CD8-positive, alpha-beta memory T cell (primary cell): ENCODE results near the gene DMWD. TPM values are rescaled to one million over a fixed set of nuclear protein-coding genes. Genes with fewer than 3 reads are reported as not detected.
"Not testable (repeated sequence)": the region's sequence is repeated elsewhere in the genome, so short reads cannot be mapped to it uniquely, and the experiment has no call there.

Source experiments
- CTCF ChIA-PET: fragments of 350-600 bp; sonication (Branson Sonifier 250); formaldehyde crosslinking; loops from one replicate; lab custom pipeline; 2021; ENCODE audit warnings: antibody characterized with exemption; lab: Charles Lee
- POLR2A ChIA-PET: fragments of 350-600 bp; sonication (Branson Sonifier 250); formaldehyde crosslinking; loops from one replicate; lab custom pipeline; 2021; ENCODE audit warnings: antibody characterized with exemption; lab: Charles Lee
- DNase-seq, 5 donors: peaks; one replicate each; pipeline versions ENCODE4 v3.0.0 to v3.0.0-alpha.2; 2020 to 2022; ENCODE audit warnings: mixed read lengths in 1 of 5
- H3K27ac ChIP-seq: one replicate; pipeline ENCODE4 v1.7.0; 2013; ENCODE audit warnings: low read depth, mild to moderate bottlenecking, low read length, moderate library complexity
- H3K27me3 ChIP-seq: 2 replicates; pipeline ENCODE4 v1.7.0; 2013; ENCODE audit warnings: low read length, mild to moderate bottlenecking; ENCODE audit not compliant: insufficient read depth, poor library complexity, severe bottlenecking
- H3K36me3 ChIP-seq: 2 replicates; pipeline ENCODE4 v1.7.0; 2013; ENCODE audit warnings: mild to moderate bottlenecking, low read length, moderate library complexity; ENCODE audit not compliant: insufficient read depth
- H3K4me1 ChIP-seq: 2 replicates; pipeline ENCODE4 v1.7.0; 2013; ENCODE audit warnings: mild to moderate bottlenecking, low read length, moderate library complexity; ENCODE audit not compliant: insufficient read depth
- H3K4me3 ChIP-seq: 2 replicates; pipeline ENCODE4 v1.7.0; 2013; ENCODE audit warnings: mild to moderate bottlenecking, low read length
- H3K9me3 ChIP-seq: 2 replicates; pipeline ENCODE4 v1.7.0; 2013; ENCODE audit warnings: mild to moderate bottlenecking, low read length
- H3K27ac Mint-ChIP-seq, 8 donors: one replicate each; pipeline ENCODE4 v1.8.0; 2020 to 2021; ENCODE audit warnings: mixed read lengths in 8 of 8, mild to moderate bottlenecking in 6 of 8, inconsistent platforms in 3 of 8, moderate library complexity in 3 of 8
- H3K27me3 Mint-ChIP-seq, 2 donors: one replicate each; pipeline ENCODE4 v1.8.0; 2020 to 2021; ENCODE audit warnings: mixed read lengths in 2 of 2, mild to moderate bottlenecking in 1 of 2, moderate library complexity in 1 of 2
- H3K36me3 Mint-ChIP-seq, 3 donors: one replicate each; pipeline ENCODE4 v1.8.0; 2020 to 2021; ENCODE audit warnings: mixed read lengths in 3 of 3, inconsistent platforms in 1 of 3, mild to moderate bottlenecking in 1 of 3
- H3K4me1 Mint-ChIP-seq, 3 donors: one replicate each; pipeline ENCODE4 v1.8.0; 2020 to 2021; ENCODE audit warnings: mixed read lengths in 3 of 3, inconsistent platforms in 1 of 3, mild to moderate bottlenecking in 1 of 3
- H3K4me3 Mint-ChIP-seq, 7 donors: one replicate each; pipeline ENCODE4 v1.8.0; 2020 to 2021; ENCODE audit warnings: mixed read lengths in 7 of 7, mild to moderate bottlenecking in 6 of 7, moderate library complexity in 4 of 7, inconsistent platforms in 2 of 7
- H3K9me3 Mint-ChIP-seq, 5 donors: one replicate each; pipeline ENCODE4 v1.8.0; 2020 to 2022; ENCODE audit warnings: mixed read lengths in 5 of 5, mild to moderate bottlenecking in 3 of 5, moderate library complexity in 2 of 5, inconsistent platforms in 1 of 5
- polyA plus RNA-seq: library from polyadenylated mRNA; unstranded; fragments of 300-500 nt; fragmentation: Illumina TruSeq; gene quantifications from one replicate; pipeline ENCODE4 v1.2.3, GENCODE V29; 2021
- total RNA-seq, 2 experiments: library from RNA; stranded (reverse); gene quantifications; one replicate each; pipeline ENCODE4 v1.2.3, GENCODE V29; 2021

The DMWD gene
- total and polyA plus RNA-seq, 3 experiments from 2014 or later = 25.6 to 62.9 (median 57.6) TPM

DNA sequence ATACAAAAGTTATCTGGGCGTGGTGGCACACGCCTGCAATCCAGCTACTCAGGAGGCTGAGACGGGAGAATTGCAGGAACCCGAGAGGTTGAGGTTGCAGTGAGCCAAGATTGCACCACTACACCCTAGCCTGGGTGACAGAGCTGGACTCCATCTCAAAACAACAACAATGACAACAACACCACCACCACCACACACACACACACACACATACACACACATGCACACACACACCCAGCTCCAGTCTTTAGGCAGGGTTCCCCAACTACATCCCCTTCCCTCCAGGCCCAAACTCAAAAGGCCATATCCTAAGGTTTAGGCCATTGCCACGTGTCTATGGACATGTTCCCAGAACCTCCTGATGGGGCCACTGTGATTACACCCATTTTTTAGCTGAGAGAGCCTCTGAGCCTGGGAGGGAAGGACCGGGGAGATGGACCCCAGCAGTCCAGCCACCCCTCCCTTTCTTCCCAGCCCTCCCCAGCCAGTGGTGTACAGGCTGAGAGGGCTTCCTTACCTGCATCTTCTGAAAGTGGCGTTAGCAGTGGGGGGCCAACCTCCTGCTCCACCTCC is 9.0 kb upstream of the DMWD start:
- no peak for DNase-seq
- ChIA-PET POLR2A (no interaction called here), CTCF (interaction anchor here (15.3 kb wide), 1 partner anchor 33 kb away, joined by 182 read pairs; the partner anchor contains the start of gene SIX5)
- H3K27me3 Mint-ChIP-seq = peaks cover 8 to 20% of the 10 kb centered on the region in 2 donors
- Histone ChIP-seq H3K27ac (no peak overlapping the region), H3K27me3 (no peaks in the 10 kb centered on the region), H3K4me3 (no peak overlapping the region), H3K36me3 (no peaks in the 10 kb centered on the region), H3K9me3 (no peaks in the 10 kb centered on the region), H3K4me1 (peaks cover 7% of the 10 kb centered on the region)
- H3K36me3 Mint-ChIP-seq = no peaks in the 10 kb centered on the region
- H3K4me3 Mint-ChIP-seq = peak overlapping the region in 1 of 7 donors; percentile 28
- no peak overlapping the region for H3K27ac Mint-ChIP-seq
- H3K9me3 Mint-ChIP-seq = no peaks in the 10 kb centered on the region
- H3K4me1 Mint-ChIP-seq = peaks cover 4 to 6% (median 5%) of the 10 kb centered on the region in 3 donors

DNA sequence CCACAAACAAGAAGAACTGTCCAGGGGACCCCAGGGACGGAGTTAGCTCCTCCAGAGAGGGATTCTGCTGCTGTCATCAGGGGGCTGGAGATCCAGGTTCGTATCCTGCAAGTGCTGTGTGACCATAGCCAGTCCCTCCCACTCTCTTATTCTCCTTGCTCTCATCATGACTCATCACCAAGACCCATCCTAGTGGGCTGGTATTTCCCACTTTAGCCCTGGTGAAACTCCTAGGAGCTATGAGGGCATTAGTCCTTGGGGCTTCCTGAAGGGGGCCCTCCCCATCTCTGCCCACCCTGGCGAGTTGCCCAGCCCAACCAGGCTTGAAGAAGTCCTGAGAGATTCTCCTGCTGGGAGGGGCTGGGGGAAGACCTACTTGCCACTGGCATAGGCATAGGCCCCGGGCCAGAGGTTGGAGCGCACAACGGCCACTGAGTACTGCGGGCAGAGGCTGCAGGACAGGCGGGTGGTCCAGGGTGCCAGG is 7.5 kb upstream of the DMWD start:
- peaks cover 5% of the 10 kb centered on the region for H3K27me3 ChIP-seq
- H3K27ac Mint-ChIP-seq = no peak overlapping the region
- POLR2A ChIA-PET = interaction anchor here (0.8 to 2.8 kb wide), 2 partner anchors 30 to 33 kb away, joined by 4 to 36 read pairs; partner anchors contain the start of gene SIX5
- no peak overlapping the region for H3K4me3 ChIP-seq
- H3K36me3 Mint-ChIP-seq = no peaks in the 10 kb centered on the region
- no peaks in the 10 kb centered on the region for H3K9me3 Mint-ChIP-seq
- CTCF ChIA-PET = interaction anchor here (1.3 to 15.3 kb wide), 5 partner anchors 14 to 31 kb away, joined by 4 to 182 read pairs (median 11); partner anchors contain the start of gene SIX5
- H3K4me1 ChIP-seq = peaks cover 7% of the 10 kb centered on the region
- no peaks in the 10 kb centered on the region for H3K36me3 ChIP-seq
- H3K4me1 Mint-ChIP-seq = peaks cover 4 to 6% (median 5%) of the 10 kb centered on the region in 3 donors
- H3K9me3 ChIP-seq = no peaks in the 10 kb centered on the region
- H3K4me3 Mint-ChIP-seq = no peak overlapping the region
- H3K27me3 Mint-ChIP-seq = peaks cover 11 to 20% of the 10 kb centered on the region in 2 donors
- DNase-seq = no peak
- H3K27ac ChIP-seq = no peak overlapping the region

DNA sequence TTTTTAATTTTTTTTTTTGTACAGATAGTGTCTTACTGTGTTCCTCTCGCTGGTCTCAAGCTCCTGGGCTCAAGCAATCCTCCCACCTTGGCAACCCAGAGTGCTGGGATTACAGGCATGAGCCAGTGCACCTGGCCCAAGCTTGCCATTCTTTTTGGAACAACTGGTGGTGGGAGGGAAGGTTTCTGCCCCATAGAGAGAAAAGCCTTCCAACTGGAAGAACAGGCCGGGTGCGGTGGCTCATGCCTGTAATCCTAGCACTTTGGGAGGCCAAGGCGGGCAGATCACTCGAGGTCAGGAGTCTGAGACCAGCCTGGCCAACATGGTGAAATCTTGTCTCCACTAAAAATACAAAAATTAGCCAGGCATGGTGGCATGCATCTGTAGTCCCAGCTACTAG is 6.9 kb upstream of the DMWD start:
- H3K27ac Mint-ChIP-seq, H3K4me3 ChIP-seq, H3K4me1 ChIP-seq, H3K4me1 Mint-ChIP-seq, H3K9me3 Mint-ChIP-seq, H3K36me3 ChIP-seq, DNase-seq, H3K27ac ChIP-seq, H3K4me3 Mint-ChIP-seq, H3K9me3 ChIP-seq, H3K36me3 Mint-ChIP-seq: not testable (repeated sequence)
- ChIA-PET POLR2A (interaction anchor here (0.6 to 2.8 kb wide), 4 partner anchors 29 to 699 kb away, joined by 4 to 36 read pairs (median 6); partner anchors contain the start of genes IRF2BP1 and SIX5), CTCF (interaction anchor here (0.8 to 15.3 kb wide), 15 partner anchors 11 to 92 kb away, joined by 3 to 182 read pairs (median 4); partner anchors contain the start of genes FBXO46 and SIX5)
- peaks cover 11 to 20% of the 10 kb centered on the region in 2 donors for H3K27me3 Mint-ChIP-seq
- peaks cover 11% of the 10 kb centered on the region for H3K27me3 ChIP-seq

DNA sequence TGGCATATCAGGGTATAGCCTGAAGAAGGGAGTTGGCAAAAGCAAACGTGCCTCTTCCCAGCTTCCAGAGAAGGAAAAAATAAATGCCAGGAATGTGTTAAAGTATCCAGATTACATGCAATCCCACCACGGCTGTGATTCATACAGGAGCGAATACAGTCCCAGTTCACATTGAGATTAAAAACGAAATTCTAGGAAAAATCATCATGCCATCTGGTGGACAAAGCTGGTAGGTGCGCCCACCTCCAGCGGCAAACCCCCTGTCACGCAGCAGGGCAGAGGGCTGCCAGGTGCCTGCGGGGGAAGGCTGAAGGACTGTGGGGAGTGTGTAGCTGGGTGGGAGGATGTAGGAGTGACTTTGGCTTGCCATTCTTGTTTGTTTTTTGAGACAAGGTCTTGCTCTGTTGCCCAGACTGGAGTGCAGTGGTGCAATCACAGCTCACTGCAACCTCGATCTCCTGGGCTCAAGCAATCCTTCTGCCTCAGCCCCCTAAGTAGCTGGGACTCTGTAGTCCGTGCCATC is 6.4 kb upstream of the DMWD start:
- Mint-ChIP-seq H3K36me3 (no peaks in the 10 kb centered on the region), H3K4me3 (peak overlapping the region in 1 of 7 donors; percentile 17), H3K27ac (peak overlapping the region in 2 of 8 donors; percentile 24 to 25), H3K4me1 (peaks cover 7 to 11% (median 9%) of the 10 kb centered on the region in 3 donors), H3K27me3 (peaks cover 12 to 20% of the 10 kb centered on the region in 2 donors), H3K9me3 (no peaks in the 10 kb centered on the region)
- ChIA-PET CTCF (interaction anchor here (0.6 to 15.3 kb wide), 16 partner anchors 10 to 91 kb away, joined by 3 to 182 read pairs (median 4); partner anchors contain the start of genes FBXO46 and SIX5), POLR2A (interaction anchor here (0.6 to 2.8 kb wide), 4 partner anchors 29 to 700 kb away, joined by 4 to 36 read pairs (median 6); partner anchors contain the start of genes IRF2BP1 and SIX5)
- no peaks in the 10 kb centered on the region for H3K36me3 ChIP-seq
- H3K4me3 ChIP-seq = no peak overlapping the region
- peak; percentile 48 to 73 (median 57) for DNase-seq
- H3K9me3 ChIP-seq = no peaks in the 10 kb centered on the region
- H3K4me1 ChIP-seq = peaks cover 7% of the 10 kb centered on the region
- peaks cover 11% of the 10 kb centered on the region for H3K27me3 ChIP-seq
- H3K27ac ChIP-seq = no peak overlapping the region

DNA sequence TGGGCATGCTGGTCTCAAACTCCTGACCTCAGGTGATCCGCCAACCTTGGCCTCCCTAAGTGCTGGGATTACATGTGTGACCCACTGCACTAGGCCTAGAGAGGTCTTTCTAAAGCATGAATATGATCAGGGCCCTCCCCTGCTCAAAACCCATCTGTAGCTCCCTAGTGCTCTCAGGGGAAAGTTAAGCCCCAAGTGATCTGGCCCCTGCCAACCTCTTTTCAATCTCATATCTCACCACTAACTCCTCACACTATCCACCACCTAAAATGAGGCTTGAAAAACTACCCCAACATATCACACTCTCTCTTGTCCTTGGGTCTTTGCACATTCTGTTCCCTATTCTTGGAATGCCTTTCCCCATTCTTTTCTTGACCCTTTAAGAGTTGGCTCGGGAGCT is 2.0 kb upstream of the DMWD start:
- Histone ChIP-seq H3K36me3 (no peaks in the 10 kb centered on the region), H3K27ac (no peak overlapping the region), H3K9me3 (no peaks in the 10 kb centered on the region), H3K4me1 (peaks cover 37% of the 10 kb centered on the region), H3K4me3 (no peak overlapping the region), H3K27me3 (peaks cover 11% of the 10 kb centered on the region)
- Mint-ChIP-seq H3K36me3 (peaks cover 0 to 11% (median 0%) of the 10 kb centered on the region in 3 donors), H3K4me3 (peak overlapping the region in 3 of 7 donors; percentile 0 to 79 (median 13)), H3K27ac (peak overlapping the region in 4 of 8 donors; percentile 1 to 84 (median 42)), H3K4me1 (peaks cover 39 to 43% (median 41%) of the 10 kb centered on the region in 3 donors), H3K27me3 (peaks cover 7 to 28% of the 10 kb centered on the region in 2 donors), H3K9me3 (no peaks in the 10 kb centered on the region)
- ChIA-PET CTCF (interaction anchor here (1.1 to 15.3 kb wide), 3 partner anchors 26 to 743 kb away, joined by 3 to 182 read pairs (median 3); partner anchors contain the start of genes QPCTL and SIX5), POLR2A (no interaction called here)
- DNase-seq = no peak

DNA sequence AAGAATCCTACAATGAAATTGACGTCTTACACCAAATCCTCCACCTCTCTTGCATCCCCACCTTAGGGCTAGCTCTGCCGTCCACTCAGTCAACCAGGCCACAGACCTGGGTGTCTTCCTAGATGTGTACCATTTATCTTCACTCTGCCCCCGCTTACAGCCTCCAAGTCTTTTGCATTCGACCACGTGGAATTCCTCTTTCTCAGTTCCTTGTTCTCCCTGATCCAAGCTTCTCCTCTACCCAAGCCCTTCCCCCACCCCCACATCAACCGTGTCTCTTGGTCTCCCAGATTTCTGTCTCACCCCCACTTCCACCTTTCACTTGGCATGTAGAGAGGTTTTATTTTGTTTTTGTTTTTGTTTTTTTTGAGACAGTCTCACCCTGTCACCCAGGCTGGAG is 1.2 kb upstream of the DMWD start:
- H3K27me3 ChIP-seq = peaks cover 11% of the 10 kb centered on the region
- H3K4me3 ChIP-seq = no peak overlapping the region
- H3K4me1 Mint-ChIP-seq = peaks cover 39 to 45% (median 40%) of the 10 kb centered on the region in 3 donors
- H3K27ac ChIP-seq = no peak overlapping the region
- H3K36me3 Mint-ChIP-seq = peaks cover 5 to 18% (median 6%) of the 10 kb centered on the region in 3 donors
- peaks cover 7% of the 10 kb centered on the region for H3K36me3 ChIP-seq
- DNase-seq = no peak
- POLR2A ChIA-PET = no interaction called here
- H3K27ac Mint-ChIP-seq = peak overlapping the region; percentile 27 to 97 (median 72)
- CTCF ChIA-PET = interaction anchor here (1.2 to 15.3 kb wide), 2 partner anchors 25 to 101 kb away, joined by 3 to 182 read pairs; partner anchors contain the start of genes QPCTL and SIX5
- H3K4me3 Mint-ChIP-seq = peak overlapping the region; percentile 25 to 89 (median 64)
- peaks cover 3 to 27% of the 10 kb centered on the region in 2 donors for H3K27me3 Mint-ChIP-seq
- peaks cover 32% of the 10 kb centered on the region for H3K4me1 ChIP-seq
- no peaks in the 10 kb centered on the region for H3K9me3 ChIP-seq
- H3K9me3 Mint-ChIP-seq = no peaks in the 10 kb centered on the region

DNA sequence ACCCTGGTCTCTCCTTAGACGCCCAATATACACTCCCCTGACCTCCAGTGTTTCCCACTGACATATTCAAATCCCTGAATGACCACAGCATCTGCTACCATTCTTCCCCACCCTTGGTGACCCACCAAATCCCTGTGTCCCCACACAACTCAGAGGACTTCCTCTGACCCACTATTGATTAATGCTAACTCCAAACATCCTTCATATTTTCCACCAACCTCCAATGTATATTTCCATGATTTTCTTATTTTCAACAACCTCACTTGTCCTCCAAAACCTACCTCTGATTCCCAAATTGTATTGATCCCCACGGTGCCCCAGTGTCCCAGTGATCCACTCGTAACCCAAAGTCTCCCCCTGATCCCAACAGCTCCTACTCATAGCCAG is 526 bp upstream of the DMWD start:
- Histone ChIP-seq H3K4me3 (peak overlapping the region; percentile 21), H3K9me3 (no peaks in the 10 kb centered on the region), H3K36me3 (peaks cover 7% of the 10 kb centered on the region), H3K4me1 (peaks cover 30% of the 10 kb centered on the region), H3K27ac (peak overlapping the region; percentile 17), H3K27me3 (peaks cover 11% of the 10 kb centered on the region)
- Mint-ChIP-seq H3K4me3 (peak overlapping the region; percentile 78 to 90 (median 84)), H3K9me3 (no peaks in the 10 kb centered on the region), H3K27ac (peak overlapping the region; percentile 39 to 97 (median 92)), H3K4me1 (peaks cover 39 to 48% (median 43%) of the 10 kb centered on the region in 3 donors), H3K36me3 (peaks cover 9 to 25% (median 13%) of the 10 kb centered on the region in 3 donors), H3K27me3 (peaks cover 0 to 26% of the 10 kb centered on the region in 2 donors)
- ChIA-PET POLR2A (interaction anchor here (1.1 to 1.9 kb wide), 4 partner anchors 23 to 76 kb away, joined by 4 to 20 read pairs (median 4); partner anchors contain the start of gene SIX5), CTCF (interaction anchor here (0.7 to 15.3 kb wide), 4 partner anchors 14 to 24 kb away, joined by 3 to 182 read pairs (median 3); partner anchors contain the start of gene SIX5)
- no peak for DNase-seq
